HuH-7 (cell line): ENCODE data around the gene IRF5.
"Not testable (repeated sequence)": the region's sequence is repeated elsewhere in the genome, so short reads cannot be mapped to it uniquely, and the experiment has no call there.

ENCODE experiments used
- DNase-seq: peaks from one replicate; pipeline ENCODE4 v3.0.0; 2011; ENCODE audit warnings: low spot score

The IRF5 gene

DNA sequence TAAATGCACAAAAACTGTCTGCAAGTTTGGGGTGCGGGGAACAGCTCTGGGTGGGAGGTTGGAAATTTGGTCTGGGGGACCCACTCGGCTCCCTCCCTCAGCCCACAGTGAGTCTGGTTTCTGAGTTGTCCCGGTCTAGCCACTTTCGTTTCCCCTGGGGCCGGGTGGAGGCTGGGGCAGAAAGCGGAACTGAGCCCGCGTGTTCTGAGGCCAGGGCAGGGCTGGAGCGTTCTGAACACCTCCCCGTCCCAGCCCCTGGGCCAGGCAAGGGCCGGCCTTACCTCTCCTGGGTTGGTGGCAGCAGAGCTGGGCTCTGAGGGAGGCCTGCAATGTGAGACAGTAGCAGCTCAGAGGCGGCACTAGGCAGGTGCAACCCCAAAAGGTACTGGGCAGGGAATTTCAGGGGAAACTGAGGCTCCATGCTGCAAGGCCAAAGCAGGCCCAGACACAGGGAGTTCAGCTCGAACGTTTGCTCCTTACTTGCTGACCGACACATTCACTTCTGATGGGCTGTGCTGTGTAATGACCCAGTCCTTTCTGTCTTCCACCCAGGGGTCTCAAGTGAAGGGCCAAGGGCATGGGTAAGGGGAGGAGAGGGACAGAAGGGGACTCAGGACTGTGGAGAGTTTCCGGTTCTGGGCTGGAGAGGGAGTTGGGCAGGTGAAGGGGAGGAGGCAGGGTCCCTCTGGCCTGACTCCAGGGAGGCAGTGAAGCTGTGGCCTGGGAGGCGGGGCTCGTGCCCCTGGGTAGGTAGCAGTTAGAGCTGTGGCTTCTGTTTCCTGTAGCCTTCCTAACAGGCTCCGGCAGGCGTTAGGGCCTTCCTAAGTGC lies 3.0 kb downstream of the IRF5 start:
- DNase-seq = no peak

DNA sequence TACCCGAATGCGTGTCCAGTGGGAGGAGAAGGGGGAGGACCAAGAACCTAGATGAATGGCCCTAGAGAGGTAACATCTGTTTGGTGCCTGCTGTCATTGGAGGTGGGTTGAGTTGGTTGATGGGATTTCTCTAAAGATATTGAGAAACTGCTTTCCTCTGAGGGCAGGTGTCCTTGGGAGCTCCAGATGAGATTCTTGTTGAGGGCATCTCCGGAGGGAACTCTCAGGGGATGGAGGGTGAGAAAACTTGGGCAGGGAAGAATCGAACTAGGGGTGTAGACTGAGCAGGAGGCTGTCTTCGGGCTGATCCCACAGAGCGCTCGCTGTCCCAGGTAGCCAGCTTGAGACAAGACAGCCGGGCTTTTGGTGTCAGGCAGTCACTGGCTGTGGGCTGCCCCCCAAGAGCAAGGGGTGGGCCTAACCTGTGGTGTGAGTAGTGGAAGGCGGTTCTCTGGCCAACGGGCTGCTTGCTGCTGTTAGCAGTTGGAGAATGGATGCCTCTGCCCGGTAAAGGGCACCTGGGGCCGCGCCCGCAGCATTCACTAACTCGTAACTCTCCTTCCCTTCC lies 3.7 kb downstream of the IRF5 start:
- no peak for DNase-seq

DNA sequence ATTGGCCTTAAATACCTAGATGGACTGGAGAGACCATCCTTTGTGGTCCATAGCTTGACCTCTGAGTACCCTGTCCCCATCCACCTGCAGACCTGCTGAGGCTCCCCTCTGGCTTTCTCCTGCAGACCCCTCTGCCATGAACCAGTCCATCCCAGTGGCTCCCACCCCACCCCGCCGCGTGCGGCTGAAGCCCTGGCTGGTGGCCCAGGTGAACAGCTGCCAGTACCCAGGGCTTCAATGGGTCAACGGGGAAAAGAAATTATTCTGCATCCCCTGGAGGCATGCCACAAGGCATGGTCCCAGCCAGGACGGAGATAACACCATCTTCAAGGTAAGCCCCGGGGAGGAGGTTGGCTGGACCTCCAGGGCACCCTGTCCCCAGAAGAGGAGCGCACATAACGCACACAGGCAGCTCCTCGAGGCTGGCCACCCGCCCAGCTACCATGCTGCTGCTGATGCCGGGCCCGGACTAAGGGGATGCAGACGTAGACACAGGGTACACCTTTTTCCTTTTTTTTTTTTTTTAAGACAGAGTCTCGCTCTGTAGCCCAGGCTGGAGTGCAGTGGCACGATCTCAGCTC lies 4.3 kb downstream of the IRF5 start:
- no peak for DNase-seq

DNA sequence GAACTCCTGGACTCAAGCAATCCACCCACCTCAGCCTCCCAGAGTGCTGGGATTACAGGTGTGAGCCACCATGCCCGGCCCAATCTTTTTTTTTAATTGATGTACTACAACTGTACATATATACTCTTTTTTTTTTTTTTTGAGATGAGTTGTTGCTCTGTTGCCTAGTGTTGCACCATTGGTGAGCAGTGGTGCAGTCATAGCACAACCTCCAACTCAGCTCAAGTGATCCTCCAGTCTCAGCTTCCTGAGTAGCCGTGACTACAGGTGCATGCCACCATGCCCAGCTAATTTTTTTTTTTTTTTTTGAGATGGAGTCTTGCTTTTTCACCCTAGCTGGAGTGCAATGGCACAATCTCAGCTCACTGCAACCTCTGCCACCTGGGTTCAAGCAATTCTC lies 5.5 kb downstream of the IRF5 start:
- not testable (repeated sequence) for DNase-seq

DNA sequence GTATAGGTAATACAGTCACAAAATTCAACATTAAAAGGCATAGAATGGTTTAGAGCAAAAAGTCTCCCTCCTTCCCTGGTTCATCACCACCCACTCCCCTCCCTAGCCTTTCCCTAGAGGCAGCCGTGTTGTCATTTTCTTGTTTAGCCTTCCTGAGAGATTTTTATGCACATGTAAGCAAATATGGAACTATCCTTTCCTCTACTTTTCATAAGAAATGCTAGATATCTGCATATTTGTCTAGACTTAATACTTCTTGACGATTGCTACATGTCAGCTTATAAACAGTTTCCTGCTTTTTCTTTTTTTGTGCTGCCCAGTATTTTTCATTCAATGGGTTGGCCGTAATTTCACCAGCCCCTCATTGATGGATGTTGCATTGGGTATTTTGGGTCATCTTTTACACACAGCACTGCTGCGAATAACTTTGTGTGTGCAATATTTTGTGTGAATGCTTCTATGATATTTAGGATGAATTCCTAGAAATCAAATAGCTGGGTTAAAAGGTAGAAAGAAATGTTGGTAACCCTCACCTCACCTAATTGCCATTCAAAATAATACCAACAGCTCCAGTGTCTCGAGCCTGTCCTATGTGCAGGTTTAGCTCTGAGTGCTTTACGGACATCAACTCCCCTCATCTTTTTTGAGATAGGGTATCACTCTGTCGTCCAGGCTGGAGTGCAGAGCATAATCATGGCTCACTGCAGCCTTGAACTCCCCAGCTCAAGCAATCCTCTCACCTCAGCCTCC lies 6.9 kb downstream of the IRF5 start:
- no peak for DNase-seq

DNA sequence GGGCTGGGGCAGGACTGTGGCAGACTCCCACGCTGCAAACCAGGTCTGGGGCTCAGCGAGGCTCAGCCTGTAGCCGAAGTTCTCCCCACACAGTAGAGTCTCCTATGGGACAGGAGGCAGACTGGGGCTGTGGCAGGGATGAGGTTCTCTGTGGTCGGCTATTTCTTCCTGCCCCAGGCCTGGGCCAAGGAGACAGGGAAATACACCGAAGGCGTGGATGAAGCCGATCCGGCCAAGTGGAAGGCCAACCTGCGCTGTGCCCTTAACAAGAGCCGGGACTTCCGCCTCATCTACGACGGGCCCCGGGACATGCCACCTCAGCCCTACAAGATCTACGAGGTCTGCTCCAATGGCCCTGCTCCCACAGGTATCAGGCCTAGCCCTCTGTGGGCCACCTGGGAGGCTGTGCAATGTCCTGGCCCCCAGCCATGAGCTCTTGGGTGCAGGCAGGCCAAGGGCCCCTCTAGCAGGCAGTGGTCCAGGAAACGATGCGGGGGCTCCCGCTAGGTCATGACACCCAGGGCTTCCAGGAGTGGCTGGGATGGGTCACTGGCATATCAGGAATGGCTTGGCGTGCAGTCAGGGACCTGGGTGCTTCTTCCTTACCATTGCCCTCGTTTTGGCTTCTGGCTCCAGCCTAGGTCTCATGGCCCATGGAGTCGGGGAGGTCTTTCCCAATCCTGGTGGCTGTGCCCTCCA lies 8.1 kb downstream of the IRF5 start:
- no peak for DNase-seq

DNA sequence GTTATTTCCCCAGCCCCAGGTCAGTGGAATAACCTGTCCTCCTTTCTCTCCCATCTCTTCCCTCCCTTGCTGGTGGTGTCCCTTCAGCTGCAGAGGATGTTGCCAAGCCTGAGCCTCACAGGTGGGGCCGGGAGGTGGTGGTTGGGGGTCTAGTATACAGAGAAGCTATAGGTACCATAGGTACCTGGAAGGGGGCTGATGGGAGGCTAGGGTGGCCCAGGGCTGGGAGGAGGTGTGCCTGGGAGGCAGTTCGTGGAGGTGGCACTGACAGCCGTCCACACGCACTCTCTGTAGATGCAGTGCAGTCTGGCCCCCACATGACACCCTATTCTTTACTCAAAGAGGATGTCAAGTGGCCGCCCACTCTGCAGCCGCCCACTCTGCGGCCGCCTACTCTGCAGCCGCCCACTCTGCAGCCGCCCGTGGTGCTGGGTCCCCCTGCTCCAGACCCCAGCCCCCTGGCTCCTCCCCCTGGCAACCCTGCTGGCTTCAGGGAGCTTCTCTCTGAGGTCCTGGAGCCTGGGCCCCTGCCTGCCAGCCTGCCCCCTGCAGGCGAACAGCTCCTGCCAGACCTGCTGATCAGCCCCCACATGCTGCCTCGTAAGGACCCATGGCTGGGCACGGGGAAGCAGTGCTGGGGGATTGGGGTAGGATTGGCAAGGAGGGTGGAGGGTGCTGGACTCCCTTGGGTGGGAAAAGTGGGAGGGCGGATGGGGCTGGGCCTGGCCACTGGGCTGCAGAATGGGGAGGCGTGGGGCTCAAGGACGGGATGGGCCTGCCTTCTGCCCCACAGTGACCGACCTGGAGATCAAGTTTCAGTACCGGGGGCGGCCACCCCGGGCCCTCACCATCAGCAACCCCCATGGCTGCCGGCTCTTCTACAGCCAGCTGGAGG lies 9.5 kb downstream of the IRF5 start:
- DNase-seq = no peak

DNA sequence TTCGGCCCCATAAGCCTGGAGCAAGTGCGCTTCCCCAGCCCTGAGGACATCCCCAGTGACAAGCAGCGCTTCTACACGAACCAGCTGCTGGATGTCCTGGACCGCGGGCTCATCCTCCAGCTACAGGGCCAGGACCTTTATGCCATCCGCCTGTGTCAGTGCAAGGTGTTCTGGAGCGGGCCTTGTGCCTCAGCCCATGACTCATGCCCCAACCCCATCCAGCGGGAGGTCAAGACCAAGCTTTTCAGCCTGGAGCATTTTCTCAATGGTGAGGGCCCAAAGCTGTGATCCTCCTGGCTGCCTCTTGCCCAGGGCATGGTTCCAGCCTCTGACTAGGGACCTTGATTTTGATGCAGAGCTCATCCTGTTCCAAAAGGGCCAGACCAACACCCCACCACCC lies 10.1 kb downstream of the IRF5 start:
- DNase-seq = no peak

DNA sequence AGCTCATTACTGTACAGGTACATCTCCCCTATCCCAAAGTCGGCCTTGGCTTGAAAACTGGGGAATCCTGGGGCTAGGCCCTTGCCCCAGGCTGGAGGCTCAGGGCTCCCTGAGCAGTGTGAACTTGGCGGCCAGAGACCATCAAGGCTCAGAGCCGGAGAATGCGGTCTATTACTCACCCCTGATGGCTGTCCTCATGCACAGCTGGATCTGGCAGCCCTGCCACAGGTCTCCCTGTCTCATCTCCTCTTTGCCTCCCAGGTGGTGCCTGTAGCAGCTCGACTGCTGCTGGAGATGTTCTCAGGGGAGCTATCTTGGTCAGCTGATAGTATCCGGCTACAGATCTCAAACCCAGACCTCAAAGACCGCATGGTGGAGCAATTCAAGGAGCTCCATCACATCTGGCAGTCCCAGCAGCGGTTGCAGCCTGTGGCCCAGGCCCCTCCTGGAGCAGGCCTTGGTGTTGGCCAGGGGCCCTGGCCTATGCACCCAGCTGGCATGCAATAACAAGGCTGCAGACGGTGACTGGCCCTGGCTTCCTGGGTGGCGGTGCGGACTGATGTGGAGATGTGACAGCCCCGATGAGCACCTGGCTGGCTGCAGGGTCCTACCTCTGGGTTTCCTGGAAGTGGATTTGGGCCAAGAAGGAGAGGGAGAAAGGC lies 10.7 kb downstream of the IRF5 start:
- DNase-seq = no peak

DNA sequence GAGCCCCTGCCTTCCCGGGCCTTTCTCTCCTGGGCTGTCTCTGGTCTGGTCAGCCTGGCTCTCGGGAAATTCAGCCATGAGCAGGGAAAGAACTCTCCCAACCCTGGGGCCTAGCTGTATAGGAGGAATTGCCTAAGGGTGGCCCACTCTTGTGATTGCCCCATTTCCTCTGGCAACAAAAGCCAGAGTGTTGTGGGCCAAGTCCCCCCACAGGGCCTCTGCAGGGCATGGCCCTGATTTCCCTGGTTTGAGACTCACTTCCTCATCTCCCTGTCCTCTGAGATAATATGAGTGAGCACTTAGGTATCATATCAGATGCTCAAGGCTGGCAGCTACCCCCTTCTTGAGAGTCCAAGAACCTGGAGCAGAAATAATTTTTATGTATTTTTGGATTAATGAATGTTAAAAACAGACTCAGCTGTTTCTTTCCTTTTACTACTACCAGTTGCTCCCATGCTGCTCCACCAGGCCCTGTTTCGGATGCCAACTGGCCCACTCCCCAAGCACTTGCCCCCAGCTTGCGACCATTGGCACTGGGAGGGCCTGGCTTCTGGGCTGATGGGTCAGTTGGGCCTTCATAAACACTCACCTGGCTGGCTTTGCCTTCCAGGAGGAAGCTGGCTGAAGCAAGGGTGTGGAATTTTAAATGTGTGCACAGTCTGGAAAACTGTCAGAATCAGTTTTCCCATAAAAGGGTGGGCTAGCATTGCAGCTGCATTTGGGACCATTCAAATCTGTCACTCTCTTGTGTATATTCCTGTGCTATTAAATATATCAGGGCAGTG lies 11.4 kb downstream of the IRF5 start:
- DNase-seq = no peak

DNA sequence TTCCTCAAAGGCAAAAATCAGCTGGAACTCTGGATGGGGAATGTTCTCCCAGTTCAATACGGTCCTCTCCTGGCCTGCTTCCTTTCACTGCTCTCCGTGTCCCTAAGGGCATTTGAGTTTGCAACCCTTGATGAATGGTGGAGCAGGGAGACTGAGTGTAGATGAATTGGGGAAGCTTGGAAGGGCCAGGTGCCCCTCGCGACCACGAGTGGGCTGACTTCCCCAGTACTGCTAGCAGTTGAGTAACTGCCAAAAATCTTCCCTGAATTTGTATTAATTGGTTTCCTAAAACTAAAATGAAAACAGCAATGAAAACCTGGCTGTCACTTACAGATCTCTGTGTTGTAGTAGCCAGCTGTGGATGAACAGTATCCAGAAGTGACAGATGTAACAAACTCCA lies 13.6 kb downstream of the IRF5 start:
- DNase-seq = no peak

DNA sequence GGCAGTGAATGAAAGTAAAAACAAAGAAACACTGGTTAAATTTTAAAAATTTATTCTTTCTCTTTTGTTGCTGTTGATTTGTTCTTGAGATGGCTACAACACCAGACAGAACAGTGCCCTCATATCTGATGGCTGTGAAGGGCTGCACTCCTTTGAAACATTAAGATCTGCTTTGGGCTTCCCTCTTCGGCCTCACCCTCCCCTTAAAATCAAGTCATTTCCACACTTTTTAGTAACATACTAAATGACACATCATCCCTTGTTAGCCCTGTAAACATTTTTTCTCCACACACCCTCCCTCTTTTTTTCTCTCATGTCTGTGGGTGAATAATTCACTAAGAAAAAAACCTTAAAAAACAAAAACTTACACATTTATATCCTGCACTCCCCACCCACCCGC lies 16.4 kb downstream of the IRF5 start:
- no peak for DNase-seq

DNA sequence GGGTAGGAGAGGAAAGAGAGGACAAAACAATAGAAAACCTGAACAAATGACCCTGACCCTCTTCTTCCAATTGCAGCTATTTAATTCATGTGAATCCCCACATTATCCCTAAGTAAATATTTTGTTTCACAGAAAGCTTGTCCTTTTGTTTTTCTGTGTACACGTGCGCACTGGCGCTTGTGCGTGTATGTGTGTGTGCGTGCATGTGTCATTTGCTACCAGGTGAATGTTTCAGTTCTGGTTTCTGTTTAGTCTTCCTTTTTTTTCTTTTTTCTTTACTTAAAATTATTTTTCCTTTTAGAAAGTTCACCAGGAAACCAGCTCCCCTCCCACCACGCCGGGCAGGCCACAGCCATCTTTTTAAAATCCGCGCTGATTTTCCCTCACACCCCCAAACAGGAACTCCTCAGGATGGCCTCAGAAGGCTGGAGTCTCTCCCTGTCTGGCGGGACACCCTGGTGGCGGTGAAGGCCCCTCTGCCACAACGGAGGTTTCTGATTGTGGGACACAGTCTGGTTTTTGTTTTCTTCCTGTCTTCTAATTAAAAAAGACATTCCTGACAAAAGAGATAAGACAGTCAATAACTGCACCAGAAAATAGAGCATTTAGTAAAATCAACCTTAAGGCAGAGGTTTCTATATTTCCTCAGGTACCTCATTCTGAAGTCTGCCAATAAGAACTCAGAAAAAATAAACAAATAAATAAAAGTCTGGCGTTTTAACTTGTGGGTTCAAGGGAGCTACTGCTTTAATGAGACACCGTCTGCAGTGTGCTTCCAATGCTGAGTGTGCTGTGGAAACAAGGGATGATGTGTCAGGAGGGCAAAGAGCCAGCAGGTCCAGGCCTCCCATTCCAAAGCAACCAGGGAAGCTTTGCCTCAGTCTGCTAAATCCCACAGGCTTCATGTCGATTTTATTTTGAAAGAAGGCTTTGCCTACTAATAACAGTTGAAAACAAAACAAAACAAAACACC lies 17.4 kb downstream of the IRF5 start:
- DNase-seq = no peak

DNA sequence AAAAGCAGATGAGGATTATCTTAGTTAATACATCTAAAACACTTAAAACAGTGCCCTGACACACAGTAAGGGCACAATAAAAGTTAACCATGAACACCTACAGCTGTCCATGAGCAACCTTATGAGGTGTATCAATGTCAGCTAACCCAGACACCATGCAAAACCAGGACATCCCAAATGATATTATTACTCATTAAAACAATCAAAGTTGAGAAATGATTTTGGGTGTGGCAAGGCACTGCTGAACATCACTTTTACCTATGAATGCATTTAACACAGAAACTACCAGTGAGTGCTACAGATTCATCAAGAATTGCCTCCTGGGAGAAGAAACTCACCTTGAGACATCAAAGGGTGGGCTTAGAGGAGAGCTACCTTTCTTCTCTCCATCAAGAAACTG lies 18.3 kb downstream of the IRF5 start:
- DNase-seq = no peak

DNA sequence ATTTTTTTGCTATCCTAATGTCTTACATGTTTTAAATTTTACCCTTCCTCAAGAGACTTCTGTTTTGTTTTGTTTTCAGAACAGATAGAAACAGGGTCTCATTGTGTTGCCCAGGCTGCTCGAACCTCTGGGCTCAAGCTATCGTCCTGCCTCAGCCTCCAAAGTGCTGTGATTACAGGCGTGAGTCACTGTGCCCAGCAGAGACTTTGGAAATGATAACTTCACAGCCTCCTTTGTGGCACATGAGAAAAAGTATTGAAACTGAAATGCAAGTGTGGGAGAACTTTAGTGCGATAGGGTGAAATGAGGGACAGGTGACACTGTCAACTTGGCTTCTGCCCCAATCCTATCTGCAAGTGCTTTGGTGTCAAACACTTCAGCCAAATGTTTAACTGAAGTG lies 21.6 kb downstream of the IRF5 start:
- no peak for DNase-seq

DNA sequence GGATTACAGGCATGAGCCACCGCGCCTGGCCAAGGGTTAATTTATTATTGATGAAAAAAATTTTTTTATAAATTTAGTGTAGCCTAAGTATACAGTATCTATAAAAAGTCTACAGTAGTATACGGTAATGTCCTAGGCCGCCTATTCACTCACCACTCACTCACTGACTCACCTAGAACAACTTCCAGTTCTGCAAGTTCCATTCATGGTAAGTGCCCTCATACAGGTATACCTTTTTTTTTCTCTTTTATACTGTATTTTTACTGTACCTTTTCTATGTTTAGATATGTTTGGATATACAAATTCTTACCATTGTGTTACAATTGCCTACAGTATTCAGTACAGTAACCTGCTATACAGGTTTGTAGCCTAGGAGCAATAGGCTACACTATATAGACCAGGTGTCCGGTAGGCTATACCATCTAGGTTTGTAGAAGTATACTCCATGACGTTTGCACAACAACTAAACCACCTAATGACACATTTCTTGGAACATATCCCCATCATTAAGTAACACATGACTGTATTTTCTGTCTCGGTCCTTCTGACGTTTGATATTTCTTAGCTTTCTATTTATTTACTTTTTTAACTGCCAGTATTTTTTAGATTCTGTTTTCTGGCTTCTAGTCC lies 23.4 kb downstream of the IRF5 start:
- no peak for DNase-seq

DNA sequence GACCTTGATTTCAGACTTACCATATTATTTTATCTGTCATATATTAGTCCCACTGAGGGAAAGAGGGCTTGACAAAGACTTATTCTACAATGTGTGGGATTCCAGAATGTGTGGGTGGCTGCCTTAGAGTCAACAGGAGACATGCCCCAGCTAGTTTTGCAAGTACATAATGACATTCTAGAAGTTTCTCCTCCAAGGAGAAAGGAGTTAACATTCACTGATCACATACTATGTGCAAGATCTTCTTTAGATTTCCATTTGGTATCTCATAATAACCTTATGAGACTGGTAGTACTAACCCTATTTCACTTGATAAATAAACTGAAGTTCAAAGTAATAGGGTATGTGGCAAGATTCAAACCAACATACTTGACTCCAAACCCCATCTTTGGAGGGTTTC lies 25.2 kb downstream of the IRF5 start:
- DNase-seq = no peak

DNA sequence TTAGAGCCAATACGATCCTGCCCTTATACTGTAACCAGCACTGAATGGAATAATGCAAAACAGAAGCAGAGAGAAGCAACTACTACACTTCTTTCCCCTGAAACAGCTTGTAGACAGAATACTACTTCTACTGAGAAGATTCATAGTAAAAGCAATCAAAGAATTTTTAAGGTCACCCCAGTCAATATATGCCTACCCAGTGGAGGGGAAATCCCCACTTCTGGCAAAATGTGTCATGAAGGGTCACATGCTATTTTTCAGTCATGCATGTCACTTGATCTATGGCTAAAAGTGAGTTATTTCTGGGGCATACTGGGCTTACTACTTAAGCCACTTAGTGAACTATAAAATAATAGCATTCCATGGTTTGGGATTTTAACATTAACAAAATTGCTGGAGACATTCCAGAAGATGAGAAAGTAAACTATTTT lies 25.6 kb downstream of the IRF5 start:
- DNase-seq = no peak
